ENCODE data around the gene NKD2. TPM values are rescaled to one million over a fixed set of nuclear protein-coding genes. Genes with fewer than 3 reads are reported as not detected.

Gene NKD2
- total and polyA plus RNA-seq, 9 of the 15 experiments (the other 6 are each of a cell fraction or from before 2014, with no cell fraction given): 0.09 to 0.64 (median 0.27) TPM; not detected in 5

GRCh38 chr5:1067141-1068121 lies 58.8 kb downstream of the NKD2 start (continued):
- peak in 1 of 3 experiments; percentile 89; a peak in 2 of 6 replicates for TF ChIP-seq ZBTB11 (CRISPR knock-in tag; IDR thresholded peaks at IDR 0.05)
- TF ChIP-seq PHTF2 (CRISPR knock-in tag; IDR thresholded peaks at IDR 0.05): no peak
- no peak for TF ChIP-seq GABPA (tag; conservative IDR thresholded peaks at IDR 0.05; ENCODE audit: low read depth)
- TF ChIP-seq ZNF668 (CRISPR knock-in tag; IDR thresholded peaks at IDR 0.05): 0 out of 2 replicates have a peak, but pooled peaks have one; percentile 13
- TF ChIP-seq NCOR1 (IDR thresholded peaks at IDR 0.05): peak; percentile 98
- no peak for TF ChIP-seq ZNF354B (CRISPR knock-in tag; IDR thresholded peaks at IDR 0.05)
- TF ChIP-seq MEF2A (IDR thresholded peaks at IDR 0.05; ENCODE audit: control insufficient read depth, low read depth, low read length): no peak
- TF ChIP-seq U2AF2 (optimal IDR thresholded peaks at IDR 0.05; ENCODE audit: low read depth, low read length): no peak
- peak; percentile 86 for TF ChIP-seq EP300 (IDR thresholded peaks at IDR 0.05; ENCODE audit: low read length)
- TF ChIP-seq NR2C2 (CRISPR knock-in tag; IDR thresholded peaks at IDR 0.05): no peak
- no peak for TF ChIP-seq NR2C2 (tag; IDR thresholded peaks at IDR 0.05)
- peak; percentile 57; the same call in 1 of the 2 replicates for TF ChIP-seq NCOA1 (IDR thresholded peaks at IDR 0.05; ENCODE audit: low read depth)
- TF ChIP-seq E2F4 (CRISPR knock-in tag; IDR thresholded peaks at IDR 0.05; ENCODE audit: low read depth): no peak
- no peak for TF ChIP-seq ZNF431 (CRISPR knock-in tag; IDR thresholded peaks at IDR 0.05)
- no peak for TF ChIP-seq LARP7 (IDR thresholded peaks at IDR 0.05)
- TF ChIP-seq NR0B1 (IDR thresholded peaks at IDR 0.05; ENCODE audit: partially characterized antibody): no peak
- TF ChIP-seq OTX1 (CRISPR knock-in tag; IDR thresholded peaks at IDR 0.05): no peak
- TF ChIP-seq ZKSCAN8 (CRISPR knock-in tag; IDR thresholded peaks at IDR 0.05): 0 out of 2 replicates have a peak, but pooled peaks have one; percentile 75

All from K562 (cell line).